ENCODE data around the gene FBXL7. TPM values are rescaled to one million over a fixed set of nuclear protein-coding genes. Genes with fewer than 3 reads are reported as not detected.
A peak's percentile ranks its signal among the peaks of the same experiment; 100 is the strongest.

The FBXL7 gene
- polyA plus RNA-seq, 3 donors = not detected

DNA sequence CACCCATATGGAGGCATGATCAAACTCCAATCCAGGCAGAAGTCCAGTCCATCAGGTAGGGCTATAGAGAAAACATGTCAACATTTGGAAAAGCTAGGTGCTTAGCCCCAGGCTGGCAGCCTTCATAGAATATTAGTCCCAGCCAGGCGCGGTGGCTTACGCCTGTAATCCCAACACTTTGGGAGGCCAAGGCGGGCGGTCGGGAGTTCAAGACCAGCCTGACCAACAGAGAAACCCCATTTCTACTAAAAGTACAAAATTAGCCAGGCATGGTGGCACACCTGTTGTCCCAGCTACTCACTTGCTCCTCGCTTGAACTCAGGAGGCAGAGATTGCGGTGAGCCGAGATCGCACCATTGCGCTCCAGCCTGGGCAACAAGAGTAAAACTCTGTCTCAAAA is 393.9 kb downstream of the FBXL7 start:
- TF ChIP-seq, protein P1, sequence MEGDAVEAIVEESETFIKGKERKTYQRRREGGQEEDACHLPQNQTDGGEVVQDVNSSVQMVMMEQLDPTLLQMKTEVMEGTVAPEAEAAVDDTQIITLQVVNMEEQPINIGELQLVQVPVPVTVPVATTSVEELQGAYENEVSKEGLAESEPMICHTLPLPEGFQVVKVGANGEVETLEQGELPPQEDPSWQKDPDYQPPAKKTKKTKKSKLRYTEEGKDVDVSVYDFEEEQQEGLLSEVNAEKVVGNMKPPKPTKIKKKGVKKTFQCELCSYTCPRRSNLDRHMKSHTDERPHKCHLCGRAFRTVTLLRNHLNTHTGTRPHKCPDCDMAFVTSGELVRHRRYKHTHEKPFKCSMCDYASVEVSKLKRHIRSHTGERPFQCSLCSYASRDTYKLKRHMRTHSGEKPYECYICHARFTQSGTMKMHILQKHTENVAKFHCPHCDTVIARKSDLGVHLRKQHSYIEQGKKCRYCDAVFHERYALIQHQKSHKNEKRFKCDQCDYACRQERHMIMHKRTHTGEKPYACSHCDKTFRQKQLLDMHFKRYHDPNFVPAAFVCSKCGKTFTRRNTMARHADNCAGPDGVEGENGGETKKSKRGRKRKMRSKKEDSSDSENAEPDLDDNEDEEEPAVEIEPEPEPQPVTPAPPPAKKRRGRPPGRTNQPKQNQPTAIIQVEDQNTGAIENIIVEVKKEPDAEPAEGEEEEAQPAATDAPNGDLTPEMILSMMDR (IDR thresholded peaks at IDR 0.05) = no peak
- Histone ChIP-seq H3K9ac (ENCODE audit: insufficient read depth, low read length, poor library complexity, severe bottlenecking) (no peak overlapping the region), H3K27me3 (ENCODE audit: control insufficient read depth in 2 of 2, insufficient read depth in 2 of 2, low read length in 2 of 2) (no peaks in the 10 kb centered on the region), H3K79me2 (ENCODE audit: insufficient read depth, low read length) (no peaks in the 10 kb centered on the region), H3K4me1 (ENCODE audit: control insufficient read depth in 1 of 2, insufficient read depth in 2 of 2, low read length in 2 of 2) (no peaks in the 10 kb centered on the region), H3K4me2 (replicated peaks; ENCODE audit: extremely low read depth, low read length, poor library complexity, severe bottlenecking) (no peak overlapping the region), H2AFZ (ENCODE audit: insufficient read depth, low read depth, low read length, poor library complexity, severe bottlenecking) (no peak overlapping the region), H3K36me3 (replicated peaks in 1 of 2; ENCODE audit: control insufficient read depth in 1 of 2, insufficient read depth in 2 of 2, low read length in 2 of 2) (no peaks in the 10 kb centered on the region), H4K20me1 (ENCODE audit: insufficient read depth, low read length) (no peaks in the 10 kb centered on the region), H3K27ac (ENCODE audit: low read depth in 1 of 2, low read length in 2 of 2) (no peak overlapping the region), H3K9me3 (replicated peaks in 1 of 2; ENCODE audit: control insufficient read depth in 1 of 2, insufficient read depth in 1 of 2, low read length in 2 of 2) (peaks cover 35 to 54% of the 10 kb centered on the region in 2 donors), H3K4me3 (replicated peaks in 1 of 3; ENCODE audit: low read depth in 2 of 3, low read length in 3 of 3) (no peak overlapping the region)
- Mint-ChIP-seq H3K4me1 (no peaks in the 10 kb centered on the region), H3K4me3 (no peak overlapping the region), H3K36me3 (no peaks in the 10 kb centered on the region), H3K27ac (peak overlapping the region in 1 of 7 donors; percentile 11), H3K27me3 (ENCODE audit: low read depth in 3 of 3) (no peaks in the 10 kb centered on the region), H3K9me3 (peaks cover 3 to 36% (median 11%) of the 10 kb centered on the region in 7 donors)
- intact Hi-C loops (cut with micrococcal nuclease) = no loop called here
- WGBS (ENCODE audit: insufficient coverage) = 81% methylated on average over 7 of the region's 11 CpGs
- DNase-seq = no peak

DNA sequence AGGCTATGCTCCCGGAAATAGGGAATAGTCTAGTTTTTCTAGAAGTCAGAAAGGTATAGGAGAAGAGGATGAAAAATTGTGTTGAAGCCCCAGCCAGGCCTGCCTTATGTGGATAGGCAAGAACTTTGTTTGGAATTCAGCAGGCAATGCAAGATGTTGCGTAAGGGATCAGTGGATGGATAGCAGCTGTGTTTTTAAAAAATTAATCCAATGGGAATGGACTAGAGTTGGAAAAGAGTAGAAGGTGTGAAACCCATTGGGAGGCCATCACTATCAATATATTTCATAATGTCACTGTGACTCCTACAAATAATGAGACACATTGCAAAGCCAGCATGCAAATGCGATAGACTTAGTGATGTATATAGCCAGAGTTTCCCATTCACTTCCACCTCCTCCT is 397.7 kb downstream of the FBXL7 start:
- no peaks in the 10 kb centered on the region for H3K4me1 ChIP-seq (ENCODE audit: control insufficient read depth in 1 of 2, insufficient read depth in 2 of 2, low read length in 2 of 2)
- H3K9me3 ChIP-seq (replicated peaks in 1 of 2; ENCODE audit: control insufficient read depth in 1 of 2, insufficient read depth in 1 of 2, low read length in 2 of 2) = peaks cover 26 to 34% of the 10 kb centered on the region in 2 donors
- H3K9ac ChIP-seq (ENCODE audit: insufficient read depth, low read length, poor library complexity, severe bottlenecking) = no peak overlapping the region
- H3K27ac ChIP-seq (ENCODE audit: low read depth in 1 of 2, low read length in 2 of 2) = no peak overlapping the region
- no peak overlapping the region for H3K4me2 ChIP-seq (replicated peaks; ENCODE audit: extremely low read depth, low read length, poor library complexity, severe bottlenecking)
- H3K4me3 Mint-ChIP-seq = no peak overlapping the region
- TF ChIP-seq, protein P1 (IDR thresholded peaks at IDR 0.05) = no peak
- no peak overlapping the region for H3K27ac Mint-ChIP-seq
- H3K27me3 ChIP-seq (ENCODE audit: control insufficient read depth in 2 of 2, insufficient read depth in 2 of 2, low read length in 2 of 2) = no peaks in the 10 kb centered on the region
- peaks cover 2 to 29% (median 10%) of the 10 kb centered on the region in 7 donors for H3K9me3 Mint-ChIP-seq
- H3K4me3 ChIP-seq (replicated peaks in 1 of 3; ENCODE audit: low read depth in 2 of 3, low read length in 3 of 3) = no peak overlapping the region
- DNase-seq = no peak
- 78% methylated on average over 1 of the region's 3 CpGs for WGBS (ENCODE audit: insufficient coverage)
- no peaks in the 10 kb centered on the region for H4K20me1 ChIP-seq (ENCODE audit: insufficient read depth, low read length)
- H3K4me1 Mint-ChIP-seq = no peaks in the 10 kb centered on the region
- no peaks in the 10 kb centered on the region for H3K36me3 ChIP-seq (replicated peaks in 1 of 2; ENCODE audit: control insufficient read depth in 1 of 2, insufficient read depth in 2 of 2, low read length in 2 of 2)
- no peak overlapping the region for H2AFZ ChIP-seq (ENCODE audit: insufficient read depth, low read depth, low read length, poor library complexity, severe bottlenecking)
- intact Hi-C loops (cut with micrococcal nuclease) = no loop called here
- H3K36me3 Mint-ChIP-seq = no peaks in the 10 kb centered on the region
- H3K27me3 Mint-ChIP-seq (ENCODE audit: low read depth in 3 of 3) = no peaks in the 10 kb centered on the region
- no peaks in the 10 kb centered on the region for H3K79me2 ChIP-seq (ENCODE audit: insufficient read depth, low read length)

Data from CD14-positive monocyte (primary cell).